Stimulated activated CD8-positive, alpha-beta memory T cell treated with anti-CD3 and anti-CD28 coated beads, Interleukin-2, amount 100 ng/mL, for 1 hour (primary cell): ENCODE measurements around the gene NKRF.

ENCODE experiments used
- DNase-seq, 2 donors: peaks; one replicate each; pipeline ENCODE4 v3.0.0-alpha.2; 2020; ENCODE audit warnings: low read depth in 2 of 2

The NKRF gene

GRCh38 chrX:119614776-119615175 is 8.6 kb upstream of the NKRF start:
- DNase-seq = no peak

DNA sequence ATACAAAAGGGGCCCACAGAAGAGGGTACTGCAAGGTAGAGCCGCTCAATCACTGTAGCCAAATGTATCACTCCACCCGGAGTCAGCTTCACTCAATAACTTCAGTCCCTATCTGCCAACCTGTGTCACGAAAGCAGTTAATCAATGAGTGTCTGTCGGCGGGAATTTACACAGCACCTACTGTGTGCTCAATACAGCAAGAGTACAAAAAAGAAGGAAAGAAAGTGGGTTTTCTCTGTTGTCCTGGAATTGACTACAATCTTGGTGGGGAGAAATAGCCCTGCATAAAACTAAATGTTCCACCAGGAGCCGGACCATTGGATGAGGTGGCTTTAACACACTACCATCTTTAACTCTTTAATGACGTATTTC is 780 bp upstream of the NKRF start:
- no peak for DNase-seq

DNA sequence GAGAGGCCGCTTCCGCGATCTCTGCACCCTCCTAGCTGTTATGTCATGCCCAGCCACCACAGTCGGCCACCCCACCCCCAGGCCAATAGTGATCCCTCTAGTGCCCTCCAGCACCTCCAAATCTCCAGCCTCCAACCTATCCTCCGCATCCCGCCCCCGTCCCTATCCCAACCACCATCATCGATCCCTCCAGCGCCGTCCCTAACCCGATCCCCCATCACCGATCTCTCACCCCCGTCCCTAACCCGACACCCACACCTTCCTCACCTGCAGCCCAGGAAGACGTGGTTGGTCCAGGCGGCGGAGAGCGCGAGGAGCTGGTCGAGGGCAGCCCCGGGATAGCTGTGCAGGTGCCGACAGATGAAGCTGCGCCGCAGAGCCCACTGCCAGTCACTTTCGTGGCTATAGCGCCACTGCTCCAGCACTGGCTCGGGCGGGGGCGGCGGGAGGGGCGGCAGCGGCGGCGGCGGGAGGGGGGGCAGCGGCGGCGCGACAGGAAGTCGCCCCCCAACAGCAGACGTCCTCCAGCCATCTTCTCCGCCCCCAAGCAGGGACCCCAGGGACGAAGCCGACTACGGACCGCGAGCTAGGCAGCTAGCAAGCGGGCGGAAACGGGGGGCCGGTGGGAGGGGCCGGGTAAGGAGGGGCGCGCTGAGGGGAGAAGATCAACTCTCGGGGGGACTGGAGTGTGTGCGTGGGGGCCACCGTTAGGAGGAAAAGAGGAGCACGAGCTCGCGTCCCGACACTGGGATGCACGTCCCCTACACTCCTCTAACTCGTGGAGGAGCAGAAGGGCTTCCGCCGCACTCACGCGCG is 552 bp downstream of the NKRF start:
- DNase-seq = peak in 1 of 2 donors; percentile 16

- DNase-seq = no peak
Measured at GRCh38 chrX:119604766-119605463, 1.3 kb downstream of the NKRF start.

DNA sequence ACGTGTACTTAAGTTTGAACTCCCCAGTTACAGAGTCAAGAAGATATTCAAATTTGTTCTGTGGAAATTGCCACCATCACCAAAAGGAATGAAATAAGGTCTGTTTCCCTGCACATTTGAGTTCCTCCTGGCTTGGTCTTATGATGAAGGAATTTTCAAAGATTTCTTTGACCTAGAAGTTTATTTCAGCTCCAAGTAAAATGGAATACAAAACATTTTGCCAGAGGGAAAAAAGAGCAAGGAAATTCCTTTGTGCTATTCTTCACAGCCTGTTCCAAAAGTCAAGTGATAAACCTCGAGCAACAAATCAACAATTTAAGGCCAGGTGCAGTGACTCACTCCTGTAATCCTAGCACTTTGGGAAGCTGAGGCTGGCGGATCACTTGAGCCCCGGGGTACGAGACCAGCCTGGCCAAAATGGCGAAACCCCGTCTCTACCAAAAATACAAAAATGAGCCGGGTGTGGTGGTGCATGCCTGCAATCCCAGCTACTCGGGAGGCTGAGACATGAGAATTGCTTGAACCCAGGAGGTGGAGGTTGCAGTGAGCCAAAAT is 3.4 kb downstream of the NKRF start:
- no peak for DNase-seq

- no peak for DNase-seq
Measured at GRCh38 chrX:119589810-119590209, 16.4 kb downstream of the NKRF start.

DNA sequence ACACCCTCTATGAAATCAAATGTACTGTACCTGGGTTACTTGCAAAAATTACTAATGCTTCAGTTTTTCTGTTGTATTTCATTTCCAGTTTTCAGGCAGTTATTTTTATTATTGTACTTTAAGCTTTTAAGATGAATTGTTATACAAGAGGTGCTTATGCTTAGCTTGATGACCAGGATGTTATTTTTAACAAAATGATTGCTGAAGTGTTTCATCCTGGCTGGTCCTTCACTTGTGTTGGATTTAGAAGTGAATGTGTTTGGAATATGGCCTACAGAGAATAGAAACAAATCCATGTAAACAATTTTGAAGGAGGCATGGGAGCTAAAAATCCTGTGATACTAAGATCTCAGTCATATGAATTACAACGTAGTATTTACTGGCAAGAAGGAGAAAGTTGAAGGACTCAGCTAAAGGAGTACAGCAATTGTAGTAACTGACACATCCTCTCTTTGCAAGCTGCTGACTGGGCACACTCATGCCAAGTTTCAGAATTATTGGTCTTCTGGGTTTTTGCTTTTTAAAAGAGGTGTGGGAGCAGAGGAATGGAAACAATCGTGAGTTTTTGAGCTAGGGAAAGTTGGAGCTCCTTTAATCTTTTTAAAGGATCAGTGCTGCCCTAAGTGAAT is 22.7 kb downstream of the NKRF start:
- DNase-seq = no peak

- DNase-seq = no peak
Measured at GRCh38 chrX:119579414-119579813, 26.8 kb downstream of the NKRF start.

GRCh38 chrX:119574394-119575266 is 31.6 kb downstream of the NKRF start, which contains the start of gene UBE2A:
Gene UBE2A, plus strand, starts transcription at chrX:119574563. Its CDS starts 149 bp downstream, at chrX:119574712.
- DNase-seq = peak; percentile 77 to 83

DNA sequence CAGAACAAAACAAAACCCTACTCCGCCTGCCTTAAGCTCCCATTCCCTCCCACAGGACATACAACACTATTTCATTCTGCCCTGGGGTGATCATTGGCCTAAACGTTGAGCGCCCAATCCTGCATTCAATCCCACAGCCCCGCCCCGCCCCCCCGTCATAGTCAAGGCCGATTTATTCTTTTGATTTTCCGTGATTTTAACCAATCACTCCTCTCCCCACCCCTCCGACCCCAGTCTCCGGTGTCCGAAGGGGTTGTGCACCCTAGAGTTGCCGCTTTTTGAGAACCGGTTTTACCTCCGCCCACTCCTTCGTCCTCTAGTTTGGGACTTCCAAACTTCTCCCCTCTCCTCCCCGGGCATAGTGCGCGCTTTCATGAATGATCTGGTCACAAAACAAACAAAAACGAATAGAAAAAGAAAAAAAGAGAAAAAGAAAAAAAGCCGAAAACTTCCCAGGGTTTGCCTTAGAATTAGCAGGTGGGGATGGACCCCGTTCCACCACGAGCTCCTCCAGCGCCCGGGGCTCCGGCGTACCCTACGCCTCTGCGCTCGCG is 32.3 kb downstream of the NKRF start:
- no peak for DNase-seq

GRCh38 chrX:119573222-119573621 is 33.0 kb downstream of the NKRF start:
- no peak for DNase-seq

- no peak for DNase-seq
Measured at GRCh38 chrX:119570351-119570835, 35.8 kb downstream of the NKRF start.

DNA sequence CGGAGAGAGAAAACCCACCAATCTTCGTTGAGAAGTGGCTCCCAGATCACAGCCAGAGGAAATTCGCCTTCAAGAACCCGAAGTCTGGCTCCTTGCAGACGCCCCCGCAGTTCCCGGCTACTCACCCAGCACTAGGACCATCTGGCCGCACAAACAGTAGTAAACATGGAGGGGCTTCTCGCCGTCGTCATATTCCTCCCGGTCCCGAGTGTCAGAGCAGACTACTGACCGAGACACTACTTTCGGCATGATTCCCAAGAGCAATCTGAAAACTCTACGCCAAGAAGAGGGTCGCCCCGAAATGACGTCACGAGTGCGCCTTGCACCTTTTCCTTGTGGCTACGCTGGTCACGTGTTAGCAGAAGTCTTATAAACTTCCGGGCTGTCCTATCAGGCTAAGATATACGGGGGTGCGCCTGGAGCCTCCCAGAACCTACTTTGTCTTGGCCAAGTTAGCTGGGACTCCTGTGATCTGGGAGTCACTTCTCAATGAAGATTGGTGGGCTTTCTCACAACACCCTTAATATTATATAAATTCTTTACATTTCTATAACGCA is 41.0 kb downstream of the NKRF start, which contains the start of gene STEEP1:
STEEP1 (minus strand) TSS at position 303 of the 557 bp plus-strand sequence; CDS start at position 249, 54 bp downstream.
- peak; percentile 65 to 68 for DNase-seq

GRCh38 chrX:119552508-119552907 is 53.7 kb downstream of the NKRF start:
- no peak for DNase-seq

- no peak for DNase-seq
Measured at GRCh38 chrX:119549327-119550016, 56.8 kb downstream of the NKRF start.

GRCh38 chrX:119541188-119541587 is 65.0 kb downstream of the NKRF start:
- no peak for DNase-seq

GRCh38 chrX:119539872-119540271 is 66.4 kb downstream of the NKRF start:
- no peak for DNase-seq
